OCI-LY7 (cell line): Measurements from ENCODE around the gene VKORC1. TPM values are rescaled to one million over a fixed set of nuclear protein-coding genes. Genes with fewer than 3 reads are reported as not detected.

Experiments
- BruUV-seq: library from RNA; stranded (reverse); fragments of 400-500 nt; replicated peaks from 2 replicates; lab custom pipeline; 2021; lab: Mats Ljungman, UMichigan
- CTCF ChIA-PET: fragments of 300-600 bp; sonication (Branson Sonifier 250); formaldehyde crosslinking; loops from one replicate; lab custom pipeline; 2022; ENCODE audit warnings: antibody characterized with exemption; ENCODE audit not compliant: unreplicated experiment; lab: Charles Lee
- POLR2A ChIA-PET: fragments of 300-600 bp; sonication (Branson Sonifier 250); formaldehyde crosslinking; loops from one replicate; lab custom pipeline; 2022; ENCODE audit warnings: antibody characterized with exemption; lab: Charles Lee
- DNase-seq: peaks from one replicate; pipeline ENCODE4 v3.0.0-alpha.2; 2015; ENCODE audit warnings: low spot score
- H2AFZ ChIP-seq: fragments of 200-600 bp; sonication (generic), shearing (Covaris generic); 2 replicates; pipeline ENCODE4 v1.6.1; 2014; ENCODE audit warnings: mild to moderate bottlenecking, antibody characterized with exemption, low read length, moderate library complexity
- H3K27ac ChIP-seq: fragments of 200-600 bp; sonication (generic); 2 replicates; pipeline ENCODE4 v1.5.1; 2014; ENCODE audit warnings: mixed run types, low read depth, mild to moderate bottlenecking, moderate library complexity, low read length, inconsistent platforms; ENCODE audit not compliant: poor library complexity, severe bottlenecking
- H3K36me3 ChIP-seq: fragments of 200-600 bp; sonication (generic); 2 replicates; pipeline ENCODE4 v1.6.1; 2014; ENCODE audit warnings: mild to moderate bottlenecking, antibody characterized with exemption, low read length, moderate library complexity, mixed read lengths; ENCODE audit not compliant: insufficient read depth
- H3K4me1 ChIP-seq: fragments of 200-600 bp; sonication (generic); 2 replicates; pipeline ENCODE4 v1.5.1; 2014; ENCODE audit warnings: mild to moderate bottlenecking, low read length; ENCODE audit not compliant: insufficient read depth, poor library complexity, severe bottlenecking
- H3K4me2 ChIP-seq: fragments of 200-600 bp; sonication (generic); 2 replicates; pipeline ENCODE4 v1.6.1; 2014; ENCODE audit warnings: mild to moderate bottlenecking, low read length
- H3K4me3 ChIP-seq: fragments of 200-600 bp; sonication (generic); 2 replicates; pipeline ENCODE4 v1.5.1; 2014; ENCODE audit warnings: mild to moderate bottlenecking, low read depth, low read length; ENCODE audit not compliant: poor library complexity, severe bottlenecking
- H3K79me2 ChIP-seq: fragments of 200-600 bp; sonication (generic); 2 replicates; pipeline ENCODE4 v1.6.1; 2016; ENCODE audit warnings: low read depth, mild to moderate bottlenecking, low read length, moderate library complexity, mixed read lengths; ENCODE audit not compliant: insufficient read depth
- H3K9me2 ChIP-seq: fragments of 200-600 bp; sonication (generic); 2 replicates; pipeline ENCODE4 v1.6.1; 2016; ENCODE audit warnings: mild to moderate bottlenecking, low read length, mixed read lengths; ENCODE audit not compliant: insufficient read depth
- H3K9me3 ChIP-seq: fragments of 200-600 bp; sonication (generic); 2 replicates; pipeline ENCODE4 v1.6.1; 2014; ENCODE audit warnings: mild to moderate bottlenecking, mixed run types, low read length, mixed read lengths
- H4K20me1 ChIP-seq: fragments of 200-600 bp; sonication (generic); 2 replicates; pipeline ENCODE4 v1.6.1; 2014; ENCODE audit warnings: mild to moderate bottlenecking, antibody characterized with exemption, low read length, moderate library complexity, mixed read lengths; ENCODE audit not compliant: insufficient read depth
- CTCF ChIP-seq: fragments of 200-600 bp; sonication (generic); conservative IDR thresholded peaks from 2 replicates; pipeline ENCODE4 v1.5.1; 2014; ENCODE audit warnings: mild to moderate bottlenecking, antibody characterized with exemption, low read length, moderate library complexity, mixed read lengths
- EZH2phosphoT487 ChIP-seq: fragments of 200-600 bp; sonication (generic); IDR thresholded peaks from 2 replicates; pipeline ENCODE4 v1.6.1; 2018; ENCODE audit warnings: low read depth, borderline replicate concordance, mild to moderate bottlenecking, mixed run types, antibody characterized with exemption, low read length, moderate library complexity, mixed read lengths
- intact Hi-C: fragments of 100-400 bp; cut with micrococcal nuclease; formaldehyde crosslinking; loops from one replicate; pipeline ENCODE4 v1.10.0; 2022; ENCODE audit not compliant: unreplicated experiment
- total RNA-seq, 2 experiments: library from RNA; depleted of rRNA in 1 of 2; stranded (reverse); fragments of >200 nt in 1 of 2; shearing (Covaris generic) in 1 of 2; gene quantifications; 2 replicates each; pipeline ENCODE4 v1.2.3, GENCODE V29; 2014 to 2022

Gene VKORC1
- total RNA-seq, 2 experiments from 2014 or later, result 69.3 to 70.2 TPM

- intact Hi-C loops, result loop anchor here (10.0 kb wide), 1 partner anchor 341 kb away; the partner anchor contains the start of gene ARMC5
- peaks cover 5% of the 10 kb centered on the region; the same call in 1 of the 2 replicates for H4K20me1 ChIP-seq
- POLR2A ChIA-PET, result no interaction called here
- H3K4me2 ChIP-seq, result no peak overlapping the region
- H3K4me3 ChIP-seq, result no peak overlapping the region
- DNase-seq, result no peak
- H3K79me2 ChIP-seq, result peaks cover 6% of the 10 kb centered on the region
- H3K4me1 ChIP-seq, result peaks cover 8% of the 10 kb centered on the region
- H3K36me3 ChIP-seq, result peaks cover 33% of the 10 kb centered on the region
- no peaks in the 10 kb centered on the region for H3K9me2 ChIP-seq
- CTCF ChIA-PET, result no interaction called here
- H2AFZ ChIP-seq, result no peak overlapping the region
- BruUV-seq, result no TSS peak
- TF ChIP-seq CTCF, result no peak
- TF ChIP-seq EZH2phosphoT487, result no peak
- no peak overlapping the region for H3K27ac ChIP-seq
- no peaks in the 10 kb centered on the region for H3K9me3 ChIP-seq
Observed at GRCh38 chr16:31113121-31114120, 18.8 kb upstream of the VKORC1 start.

GRCh38 chr16:31112711-31113110, 18.1 kb upstream of the VKORC1 start:
- POLR2A ChIA-PET, result no interaction called here
- CTCF ChIA-PET, result no interaction called here
- Histone ChIP-seq H2AFZ (no peak overlapping the region), H3K4me3 (no peak overlapping the region), H3K79me2 (no peaks in the 10 kb centered on the region), H3K4me1 (peaks cover 8% of the 10 kb centered on the region), H3K36me3 (peaks cover 33% of the 10 kb centered on the region), H4K20me1 (no peaks in the 10 kb centered on the region), H3K9me2 (no peaks in the 10 kb centered on the region), H3K9me3 (no peaks in the 10 kb centered on the region), H3K4me2 (no peak overlapping the region), H3K27ac (no peak overlapping the region)
- DNase-seq, result no peak
- no TSS peak for BruUV-seq
- TF ChIP-seq EZH2phosphoT487, result no peak
- no peak for TF ChIP-seq CTCF
- intact Hi-C loops, result loop anchor here (10.0 kb wide), 1 partner anchor 342 kb away; the partner anchor contains the start of gene ARMC5
